Measurements from ENCODE around the gene PLVAP. TPM values are rescaled to one million over a fixed set of nuclear protein-coding genes. Genes with fewer than 3 reads are reported as not detected.

The PLVAP gene
- total RNA-seq, 1 donor from 2014 or later, result 378 TPM

DNA sequence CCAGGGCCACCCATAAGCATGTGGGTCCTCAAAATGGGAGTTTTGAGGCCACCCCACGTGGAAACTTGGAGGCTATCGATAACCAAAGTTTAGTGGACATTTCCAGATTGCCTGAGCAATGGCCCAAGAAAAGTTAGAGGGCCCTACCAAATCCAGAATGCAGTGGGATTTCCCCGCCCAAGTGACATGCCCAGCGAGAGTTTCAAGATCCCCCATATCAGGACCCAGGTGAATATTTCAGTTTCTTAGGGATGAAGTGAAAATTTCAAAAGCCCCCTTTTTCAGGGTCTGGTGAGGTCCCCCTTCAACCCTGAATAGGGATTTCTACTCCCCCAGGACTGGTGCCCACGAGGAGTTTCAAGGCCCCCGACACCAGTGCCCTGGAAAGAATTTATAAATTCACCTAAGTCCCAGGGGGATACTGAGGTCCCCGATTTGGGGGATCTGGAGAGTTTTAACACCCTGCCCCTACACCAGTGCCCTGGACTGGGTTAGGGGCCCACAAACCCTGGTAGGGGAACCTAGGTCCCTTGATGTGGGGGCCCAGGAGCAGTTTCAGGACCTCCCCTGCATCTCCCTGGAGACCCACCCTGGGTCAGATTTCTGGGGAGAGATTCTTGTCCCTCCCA lies 27.6 kb upstream of the PLVAP start:
- no peak for DNase-seq (ENCODE audit: low spot score in 2 of 2)
- TF ChIP-seq, protein P1, sequence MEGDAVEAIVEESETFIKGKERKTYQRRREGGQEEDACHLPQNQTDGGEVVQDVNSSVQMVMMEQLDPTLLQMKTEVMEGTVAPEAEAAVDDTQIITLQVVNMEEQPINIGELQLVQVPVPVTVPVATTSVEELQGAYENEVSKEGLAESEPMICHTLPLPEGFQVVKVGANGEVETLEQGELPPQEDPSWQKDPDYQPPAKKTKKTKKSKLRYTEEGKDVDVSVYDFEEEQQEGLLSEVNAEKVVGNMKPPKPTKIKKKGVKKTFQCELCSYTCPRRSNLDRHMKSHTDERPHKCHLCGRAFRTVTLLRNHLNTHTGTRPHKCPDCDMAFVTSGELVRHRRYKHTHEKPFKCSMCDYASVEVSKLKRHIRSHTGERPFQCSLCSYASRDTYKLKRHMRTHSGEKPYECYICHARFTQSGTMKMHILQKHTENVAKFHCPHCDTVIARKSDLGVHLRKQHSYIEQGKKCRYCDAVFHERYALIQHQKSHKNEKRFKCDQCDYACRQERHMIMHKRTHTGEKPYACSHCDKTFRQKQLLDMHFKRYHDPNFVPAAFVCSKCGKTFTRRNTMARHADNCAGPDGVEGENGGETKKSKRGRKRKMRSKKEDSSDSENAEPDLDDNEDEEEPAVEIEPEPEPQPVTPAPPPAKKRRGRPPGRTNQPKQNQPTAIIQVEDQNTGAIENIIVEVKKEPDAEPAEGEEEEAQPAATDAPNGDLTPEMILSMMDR (IDR thresholded peaks at IDR 0.05), result no peak
- Histone ChIP-seq H3K27ac (peak overlapping the region; percentile 44 to 77), H3K36me3 (peaks cover 0 to 4% of the 10 kb centered on the region in 2 donors), H3K9me3 (no peaks in the 10 kb centered on the region), H3K4me3 (peak overlapping the region; percentile 51 to 67), H3K4me1 (peaks cover 10 to 11% of the 10 kb centered on the region in 2 donors), H3K27me3 (no peaks in the 10 kb centered on the region)
- intact Hi-C loops (cut with DNase I), result no loop called here

DNA sequence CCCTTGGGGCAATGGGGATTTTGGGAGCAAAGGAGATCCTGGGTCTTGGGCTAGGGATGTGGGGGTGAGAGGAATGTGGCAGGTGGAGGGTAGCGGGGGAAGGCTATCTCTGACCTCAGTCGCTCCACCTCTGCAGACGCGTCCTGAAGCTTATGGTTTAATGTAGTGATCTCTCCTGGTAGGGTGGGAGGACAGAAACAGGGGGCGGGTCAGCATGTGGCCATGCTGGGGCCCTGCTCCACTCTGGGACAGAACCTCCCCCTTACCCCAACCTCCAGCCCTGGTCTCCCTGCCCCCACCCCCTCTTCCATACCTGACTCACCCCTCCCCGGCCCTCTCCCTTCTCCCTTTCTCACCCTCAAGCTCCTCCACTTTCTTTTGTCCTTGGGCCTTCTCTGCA lies 26.9 kb upstream of the PLVAP start:
- TF ChIP-seq, protein P1 (IDR thresholded peaks at IDR 0.05), result no peak
- Histone ChIP-seq H3K4me3 (peak overlapping the region; percentile 51 to 67), H3K27ac (peak overlapping the region in 1 of 2 donors; percentile 22), H3K27me3 (no peaks in the 10 kb centered on the region), H3K36me3 (peaks cover 0 to 4% of the 10 kb centered on the region in 2 donors), H3K4me1 (peaks cover 10 to 11% of the 10 kb centered on the region in 2 donors), H3K9me3 (no peaks in the 10 kb centered on the region)
- intact Hi-C loops (cut with DNase I), result no loop called here
- no peak for DNase-seq (ENCODE audit: low spot score in 2 of 2)

GRCh38 chr19:17402982-17403855 lies 26.1 kb upstream of the PLVAP start:
- peak overlapping the region in 1 of 2 donors; percentile 22 for H3K27ac ChIP-seq
- TF ChIP-seq, protein P1 (IDR thresholded peaks at IDR 0.05), result no peak
- intact Hi-C loops (cut with DNase I), result no loop called here
- peaks cover 0 to 6% of the 10 kb centered on the region in 2 donors for H3K36me3 ChIP-seq
- DNase-seq (ENCODE audit: low spot score in 2 of 2), result no peak
- peaks cover 10 to 11% of the 10 kb centered on the region in 2 donors for H3K4me1 ChIP-seq
- H3K4me3 ChIP-seq, result peak overlapping the region; percentile 51 to 67
- no peaks in the 10 kb centered on the region for H3K27me3 ChIP-seq
- H3K9me3 ChIP-seq, result no peaks in the 10 kb centered on the region

- Histone ChIP-seq H3K27ac (no peak overlapping the region), H3K9me3 (no peaks in the 10 kb centered on the region), H3K36me3 (peaks cover 0 to 6% of the 10 kb centered on the region in 2 donors), H3K4me3 (no peak overlapping the region), H3K27me3 (no peaks in the 10 kb centered on the region), H3K4me1 (peaks cover 8% of the 10 kb centered on the region in 2 donors)
- intact Hi-C loops (cut with DNase I), result no loop called here
- TF ChIP-seq, protein P1 (IDR thresholded peaks at IDR 0.05), result no peak
- no peak for DNase-seq (ENCODE audit: low spot score in 2 of 2)
These were observed 24.5 kb upstream of the PLVAP start for GRCh38 chr19:17401628-17402027.

DNA sequence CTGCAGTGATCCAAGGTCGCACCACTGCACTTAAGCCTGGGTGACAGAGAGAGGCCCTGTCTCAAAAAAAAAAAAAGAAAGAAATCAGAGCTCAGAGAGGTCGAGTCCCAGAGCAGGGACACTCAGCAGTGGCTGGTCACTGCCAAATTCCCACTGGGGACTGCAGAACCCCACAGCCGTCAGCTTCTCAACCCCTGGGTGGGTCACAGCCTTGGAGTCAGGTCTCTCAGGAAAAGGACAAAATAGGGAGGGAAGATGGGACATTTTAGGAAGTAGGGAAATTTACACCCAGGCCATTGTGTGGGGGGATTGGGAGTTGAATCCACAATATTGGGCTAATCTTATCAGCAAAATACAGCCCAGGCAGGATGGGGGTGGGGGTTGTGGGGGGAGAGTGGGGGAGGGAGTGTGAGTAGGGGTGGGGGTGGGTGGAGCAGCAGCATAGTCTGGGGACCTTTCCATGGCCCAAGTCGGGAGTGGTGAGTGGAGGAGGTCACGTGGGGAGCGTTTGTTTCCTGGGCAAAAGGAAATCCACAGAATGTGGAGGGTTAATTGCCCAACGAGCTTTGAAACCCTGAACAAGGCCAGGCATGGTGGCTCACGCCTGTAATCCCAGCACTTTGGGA lies 21.9 kb upstream of the PLVAP start:
- H3K9me3 ChIP-seq, result no peaks in the 10 kb centered on the region
- intact Hi-C loops (cut with DNase I), result no loop called here
- TF ChIP-seq, protein P1 (IDR thresholded peaks at IDR 0.05), result no peak
- no peaks in the 10 kb centered on the region for H3K4me1 ChIP-seq
- H3K4me3 ChIP-seq, result no peak overlapping the region
- no peak for DNase-seq (ENCODE audit: low spot score in 2 of 2)
- H3K27ac ChIP-seq, result no peak overlapping the region
- H3K27me3 ChIP-seq, result no peaks in the 10 kb centered on the region
- peaks cover 0 to 6% of the 10 kb centered on the region in 2 donors for H3K36me3 ChIP-seq

All from ascending aorta (tissue), 2 donors.